NCI-H82 treated with DMSO at 0.1 percent for 48 hours (cell line): ENCODE data around the gene ACVRL1.

Source experiments
- DNase-seq: peaks from one replicate; lab custom pipeline; 2025; ENCODE audit not compliant: unreplicated experiment; lab: John Stamatoyannopoulos, UW

Gene ACVRL1

DNA sequence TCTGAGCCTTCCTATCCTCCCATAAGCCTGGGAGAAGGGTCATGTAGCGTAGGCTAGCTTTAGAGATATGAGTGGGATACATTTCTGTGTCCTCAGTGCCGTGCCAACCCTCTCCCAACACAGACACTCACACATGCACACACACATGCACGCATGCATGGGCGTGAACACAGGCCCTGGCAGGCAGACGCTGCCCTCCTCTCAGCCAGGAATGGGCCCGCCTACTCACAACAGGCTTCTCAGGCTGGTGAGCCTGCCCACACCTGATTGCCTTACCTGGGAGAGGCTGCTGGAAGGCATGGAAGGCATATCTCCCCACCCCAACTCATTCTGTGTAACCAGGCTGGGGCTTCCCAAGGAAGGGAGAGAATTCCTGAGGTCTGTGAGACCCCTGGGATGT lies 31.4 kb downstream of the ACVRL1 start:
- no peak for DNase-seq

DNA sequence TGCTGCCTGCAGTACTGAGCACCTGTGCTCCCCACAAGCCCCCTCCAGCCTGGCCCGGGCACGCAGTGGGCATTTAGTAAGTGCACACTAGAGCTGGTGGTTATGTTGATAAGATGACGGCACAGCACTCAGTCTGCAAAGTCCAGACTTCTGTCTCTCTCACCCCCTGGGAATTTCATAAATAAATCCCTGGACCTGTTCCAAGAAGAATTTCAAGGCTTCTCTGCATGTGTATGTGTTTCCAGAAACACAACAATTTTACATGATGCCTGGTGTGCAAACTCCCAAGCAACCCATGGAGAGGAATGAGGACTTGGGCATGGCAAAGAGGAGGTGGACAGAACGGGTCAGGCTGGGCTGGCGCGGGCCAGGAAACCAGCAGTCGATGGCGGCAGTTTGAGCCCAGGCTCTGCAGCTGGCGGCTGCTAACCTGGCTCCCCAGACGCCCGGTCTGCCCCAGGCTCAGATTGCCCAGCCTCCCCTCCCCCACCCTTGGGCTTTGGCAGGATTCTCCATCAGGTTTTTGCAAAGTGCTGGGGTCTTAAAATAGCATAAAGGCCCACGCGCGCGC lies 33.8 kb downstream of the ACVRL1 start:
- DNase-seq = no peak

DNA sequence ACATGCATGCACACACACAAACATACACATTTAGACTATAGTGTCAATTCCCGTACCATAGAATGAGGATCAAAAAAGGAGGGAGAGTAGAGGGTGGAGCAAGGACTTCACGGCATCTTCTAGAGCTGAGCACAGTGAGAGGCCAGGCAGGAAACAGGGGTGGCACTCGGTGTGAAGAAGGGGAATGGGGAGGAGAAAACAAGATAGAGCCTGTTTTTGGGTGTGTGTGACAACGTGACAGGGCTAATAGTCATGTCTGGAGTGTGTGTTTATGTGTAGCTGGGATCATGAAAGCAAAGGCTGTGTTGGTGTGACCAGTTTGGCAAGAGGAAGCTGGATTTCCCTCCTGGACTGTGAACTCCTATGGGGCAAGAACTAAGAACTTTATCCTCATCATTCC lies 34.3 kb downstream of the ACVRL1 start:
- no peak for DNase-seq

DNA sequence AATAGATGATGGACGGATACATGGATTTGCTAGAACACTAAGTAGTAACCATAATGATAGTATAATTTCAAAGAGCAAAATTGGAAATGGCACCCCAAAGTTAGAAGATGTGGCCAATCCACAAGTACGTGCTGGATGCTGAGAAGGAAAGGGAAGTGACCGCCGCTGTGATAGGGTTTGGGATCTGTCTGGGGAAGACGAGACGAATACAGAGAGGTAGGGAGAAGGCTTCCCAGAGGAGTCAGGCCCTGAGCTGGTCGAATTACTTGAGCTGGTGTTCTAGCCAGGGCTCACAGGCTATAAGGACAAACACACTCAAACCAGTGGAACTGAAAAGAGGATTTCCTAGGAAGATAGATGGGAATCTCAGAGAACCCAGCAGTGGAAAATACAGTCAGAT lies 34.8 kb downstream of the ACVRL1 start:
- DNase-seq = no peak

DNA sequence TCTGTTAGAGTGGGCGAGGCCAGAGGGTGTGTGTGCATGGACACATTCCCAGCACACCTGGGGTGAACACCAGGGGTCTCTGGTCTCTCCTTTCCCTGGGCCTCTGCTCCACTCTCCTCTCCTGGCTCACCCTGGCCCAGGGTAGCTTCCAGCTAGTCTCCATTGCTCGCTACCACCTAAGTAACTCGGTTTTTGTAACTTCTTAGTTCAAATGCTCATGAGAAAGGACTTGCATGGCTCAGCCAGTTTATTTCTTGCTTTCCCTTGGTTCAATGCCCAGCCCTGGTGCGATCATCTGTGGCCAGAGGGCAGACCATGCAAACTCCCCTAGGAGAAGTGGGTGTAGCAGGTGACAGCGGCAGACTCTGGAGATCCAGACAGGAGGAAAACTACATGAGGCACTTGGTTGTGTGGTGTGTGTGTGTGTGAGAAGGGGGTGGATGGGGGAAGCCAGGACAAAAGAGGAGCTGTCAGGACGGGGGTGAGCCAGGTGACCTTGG lies 35.2 kb downstream of the ACVRL1 start:
- no peak for DNase-seq

DNA sequence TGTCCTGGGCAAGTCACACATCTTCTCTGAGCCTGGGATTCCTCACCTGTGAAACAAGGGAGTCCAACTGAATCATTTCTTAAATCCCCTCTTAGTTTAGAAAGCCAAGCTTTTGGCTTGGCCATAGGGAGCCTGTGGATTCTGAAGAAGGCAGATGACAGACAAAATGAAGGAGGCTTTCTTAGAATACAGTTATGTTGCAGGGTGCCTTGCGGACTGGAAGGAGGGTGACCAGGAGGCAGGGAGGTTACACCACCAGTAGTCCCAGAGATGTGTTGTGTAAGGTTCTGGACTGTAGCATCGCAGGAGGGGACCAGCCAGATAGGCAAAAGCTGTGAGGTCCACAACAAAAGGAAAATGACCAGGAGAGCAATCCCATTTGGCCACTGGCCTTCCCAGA lies 36.0 kb downstream of the ACVRL1 start:
- no peak for DNase-seq

DNA sequence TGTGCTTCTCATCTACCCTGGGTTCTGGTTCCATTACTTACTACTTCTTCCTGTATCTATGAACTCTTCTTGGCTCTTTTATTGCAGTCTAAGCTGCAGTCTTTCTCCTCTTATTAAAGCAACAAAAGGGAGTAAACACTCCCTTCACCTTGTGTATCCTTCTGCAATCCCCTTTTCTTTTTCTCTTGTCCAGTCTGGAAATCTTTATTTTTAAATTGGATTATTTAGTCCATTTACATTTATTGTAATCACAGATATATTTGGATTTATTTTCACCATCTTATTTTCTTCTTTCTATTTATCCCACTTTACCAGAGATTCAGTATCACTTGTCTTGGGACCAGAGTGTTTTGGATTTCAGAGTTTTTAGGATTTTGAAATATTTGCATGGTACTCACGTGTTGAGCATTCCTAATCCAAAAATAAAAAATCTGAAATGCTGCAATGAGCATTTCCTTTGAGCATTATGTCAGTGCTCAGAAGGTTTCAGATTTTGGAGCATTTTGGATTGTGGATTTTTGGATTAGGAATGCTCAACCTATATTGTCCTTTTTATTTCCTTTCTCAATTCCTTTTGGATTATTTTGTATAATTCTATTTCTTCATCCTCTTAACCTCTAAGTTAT lies 37.4 kb downstream of the ACVRL1 start:
- no peak for DNase-seq

DNA sequence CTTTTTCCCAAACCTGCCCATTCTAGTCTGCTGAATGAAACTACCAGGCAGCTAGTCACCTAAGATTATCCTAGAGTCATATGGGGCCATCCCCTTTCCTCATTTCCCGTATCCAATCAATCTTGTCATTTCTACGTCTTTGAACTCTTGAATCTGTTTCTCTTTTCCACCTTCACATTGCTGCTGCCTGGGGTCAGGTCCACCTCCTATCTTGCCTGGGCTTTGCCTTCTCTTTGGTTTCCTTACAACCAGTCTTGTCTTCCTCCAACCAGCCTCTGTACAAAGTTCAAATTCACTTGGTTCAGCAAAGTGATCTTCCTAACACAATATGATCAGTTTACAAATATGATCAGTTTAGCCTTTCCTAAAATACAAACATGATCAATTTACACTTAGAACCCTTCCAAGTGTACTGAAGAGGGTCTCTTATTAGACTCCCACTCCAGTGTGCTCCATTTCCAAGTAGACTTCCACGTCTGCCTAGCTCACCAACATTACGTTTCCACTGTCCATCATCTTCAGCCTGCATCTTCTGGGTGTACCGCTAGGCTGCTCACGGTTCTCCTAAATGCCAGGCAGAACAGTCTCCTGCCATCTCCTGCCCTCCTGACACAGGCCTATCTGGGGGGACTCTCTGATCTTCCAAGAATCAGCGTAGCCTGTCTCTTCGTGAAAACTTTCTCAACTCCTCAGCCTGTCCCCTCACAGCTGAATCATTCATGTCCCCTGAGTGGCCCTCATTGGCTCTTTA lies 40.1 kb downstream of the ACVRL1 start:
- no peak for DNase-seq

DNA sequence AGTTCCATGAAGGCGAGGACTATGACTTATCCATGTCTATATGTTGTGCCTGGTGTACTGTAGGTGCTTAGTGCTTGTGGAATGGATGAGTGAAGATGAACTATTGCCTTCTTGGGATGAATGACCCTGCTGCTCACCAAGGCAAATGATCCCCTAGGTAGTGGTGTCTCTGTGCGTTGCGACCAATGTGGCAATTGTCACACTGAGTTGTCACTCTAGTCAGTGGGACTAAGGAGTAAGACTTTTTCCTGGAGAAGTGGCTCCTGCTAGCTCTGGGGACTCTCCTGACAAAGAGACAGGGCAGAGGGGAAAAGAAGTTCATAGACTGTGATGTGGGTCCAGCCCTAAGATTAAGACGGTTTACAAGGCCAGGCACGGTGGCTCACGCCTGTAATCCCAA lies 40.8 kb downstream of the ACVRL1 start:
- no peak for DNase-seq

DNA sequence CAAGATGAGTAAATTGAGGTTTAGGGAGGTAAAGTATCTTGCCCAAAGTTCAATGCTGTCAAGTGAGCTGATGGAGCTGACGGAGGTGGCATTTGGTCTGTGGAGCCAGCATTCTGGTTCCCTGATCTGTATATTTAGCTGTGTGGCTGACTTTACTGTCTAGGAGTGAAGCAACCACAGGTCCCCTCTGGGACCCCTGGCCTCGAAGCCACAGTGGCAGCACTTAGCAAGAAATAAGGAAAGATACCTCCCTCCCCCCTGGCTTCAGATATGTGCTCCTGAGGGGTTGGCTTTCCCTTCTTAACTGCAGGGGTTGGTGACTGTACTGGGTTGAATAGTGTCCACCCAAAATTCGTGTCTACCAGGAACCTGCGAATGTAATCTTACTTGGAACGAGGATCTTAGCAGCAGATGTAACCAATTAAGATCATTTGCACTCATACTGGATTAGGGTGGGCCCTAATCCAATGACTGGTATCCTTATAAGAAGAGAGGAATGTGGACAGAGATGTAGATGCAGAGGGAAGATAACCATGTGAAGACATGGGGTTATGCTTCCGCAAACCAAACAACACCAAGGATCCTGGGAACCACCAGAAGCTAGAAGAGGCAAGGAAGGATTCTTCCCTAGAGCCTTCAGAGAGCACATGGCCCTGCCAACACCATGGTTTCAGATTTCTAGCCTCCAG lies 42.2 kb downstream of the ACVRL1 start:
- DNase-seq = peak; percentile 82

DNA sequence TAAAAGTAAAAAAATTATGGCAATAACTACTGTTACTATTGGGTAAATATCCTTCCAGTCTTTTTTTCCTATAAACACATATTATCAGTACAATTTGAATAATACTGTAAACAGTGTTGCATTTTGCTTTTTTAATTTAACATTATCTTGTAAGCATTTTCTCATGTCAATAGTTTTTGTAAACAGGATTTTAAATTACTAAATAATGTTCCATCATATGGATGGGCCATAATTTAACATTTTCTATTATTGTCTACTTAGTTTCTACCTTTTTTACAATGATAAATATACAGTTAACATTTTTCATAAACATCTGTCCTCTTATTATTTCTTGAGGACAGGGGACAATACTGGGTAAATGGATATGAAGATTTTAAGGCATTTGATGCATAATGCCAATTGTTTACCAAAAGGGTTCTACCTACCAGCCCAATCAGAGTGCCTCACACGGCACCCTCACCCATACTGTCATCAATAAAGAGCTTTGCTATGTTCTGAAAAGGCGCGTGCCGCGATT lies 43.4 kb downstream of the ACVRL1 start:
- DNase-seq = no peak

DNA sequence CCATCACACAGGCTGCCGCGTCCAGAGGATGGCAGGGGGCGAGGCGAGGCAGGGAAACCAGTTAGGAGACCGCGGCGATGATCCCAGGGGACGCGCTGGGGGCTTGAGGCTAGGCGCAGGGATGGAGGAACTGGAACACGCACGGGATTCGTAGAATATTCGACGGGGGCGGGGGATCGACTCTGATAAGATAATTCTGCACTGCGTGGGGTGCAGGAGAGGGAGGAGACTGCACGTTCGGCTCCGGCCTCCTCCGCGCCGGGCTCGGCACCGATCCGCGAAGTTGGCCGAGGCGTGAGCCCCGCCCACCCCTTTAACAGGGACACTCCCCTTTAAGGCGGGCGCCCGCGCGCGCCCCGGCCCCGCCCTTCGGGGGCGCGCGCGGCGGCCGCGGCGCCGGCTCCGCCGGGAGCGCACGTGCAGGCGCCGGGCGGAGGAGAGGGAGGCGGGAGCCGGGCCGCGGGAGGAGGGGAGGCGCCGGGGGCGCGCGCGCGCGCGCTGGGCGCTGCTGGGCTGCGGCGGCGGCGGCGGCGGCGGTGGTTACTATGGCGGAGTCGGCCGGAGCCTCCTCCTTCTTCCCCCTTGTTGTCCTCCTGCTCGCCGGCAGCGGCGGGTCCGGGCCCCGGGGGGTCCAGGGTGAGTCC lies 44.0 kb downstream of the ACVRL1 start, which contains the start of gene ACVR1B:
Gene ACVR1B (plus strand): TSS at position 501 of the 644 bp plus-strand sequence. CDS start 45 bp downstream, at position 546.
- DNase-seq = peak; percentile 83

DNA sequence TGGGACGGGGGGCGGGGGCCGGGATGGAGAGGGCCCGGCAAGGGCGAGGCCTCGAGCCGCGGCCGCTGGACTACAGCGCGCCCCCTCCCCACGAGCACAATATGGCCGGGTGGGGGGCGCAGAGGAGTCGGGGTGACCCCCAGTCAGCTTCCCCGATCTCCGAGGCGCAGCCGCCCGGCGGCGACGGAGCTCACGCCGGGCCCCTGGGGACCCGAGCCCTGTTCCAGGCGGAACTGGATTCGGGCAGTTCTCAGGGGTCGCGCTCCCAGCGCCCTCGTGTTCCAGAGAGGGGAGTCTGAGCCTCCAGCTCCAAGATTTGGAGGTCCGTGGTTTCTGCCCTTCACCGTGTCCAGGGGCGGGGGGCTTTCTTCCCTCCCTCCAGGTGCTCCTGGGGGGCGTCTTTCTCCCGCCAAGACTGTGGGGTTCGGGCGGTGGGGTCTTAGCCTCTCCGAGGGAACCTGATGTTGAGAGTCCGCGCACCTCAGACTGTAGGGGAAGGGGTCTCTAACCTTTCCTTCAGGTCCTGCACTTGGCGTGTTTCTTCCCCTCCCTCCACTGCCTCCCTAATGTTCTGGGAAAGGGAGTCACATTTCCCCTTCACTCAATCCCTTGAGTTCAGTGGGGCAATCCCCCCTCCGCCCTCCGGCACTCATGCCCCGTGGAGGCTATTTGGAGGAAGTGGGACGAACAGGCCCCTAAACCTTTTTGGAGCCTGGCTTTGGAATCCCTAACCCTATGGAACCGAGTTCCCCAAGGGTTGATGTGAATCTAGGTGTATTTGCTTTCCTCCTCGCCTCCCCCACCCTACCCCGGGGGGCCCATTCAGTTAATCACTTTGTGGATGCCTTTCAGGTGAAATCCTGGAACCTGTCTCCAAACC lies 44.8 kb downstream of the ACVRL1 start:
- DNase-seq = no peak

DNA sequence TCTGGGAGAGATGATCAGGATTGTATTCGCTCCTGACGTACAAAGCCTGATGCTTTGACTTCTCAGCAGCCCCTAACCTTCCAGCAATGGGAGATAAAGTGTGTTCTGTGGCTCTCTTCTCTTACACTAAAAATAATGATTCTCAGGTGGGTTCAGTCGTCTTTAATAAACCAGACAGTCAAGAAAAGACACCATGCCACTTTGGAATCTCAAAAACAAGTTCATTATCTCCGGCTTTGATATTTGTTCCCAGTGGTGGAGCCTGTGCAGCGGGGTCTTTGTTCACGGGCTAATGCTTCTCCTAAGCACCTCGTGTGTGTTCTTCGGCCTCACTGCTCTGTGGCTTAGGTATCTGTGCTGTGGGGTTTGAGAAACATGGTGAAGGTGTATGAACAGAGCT lies 45.8 kb downstream of the ACVRL1 start:
- DNase-seq = peak; percentile 24

DNA sequence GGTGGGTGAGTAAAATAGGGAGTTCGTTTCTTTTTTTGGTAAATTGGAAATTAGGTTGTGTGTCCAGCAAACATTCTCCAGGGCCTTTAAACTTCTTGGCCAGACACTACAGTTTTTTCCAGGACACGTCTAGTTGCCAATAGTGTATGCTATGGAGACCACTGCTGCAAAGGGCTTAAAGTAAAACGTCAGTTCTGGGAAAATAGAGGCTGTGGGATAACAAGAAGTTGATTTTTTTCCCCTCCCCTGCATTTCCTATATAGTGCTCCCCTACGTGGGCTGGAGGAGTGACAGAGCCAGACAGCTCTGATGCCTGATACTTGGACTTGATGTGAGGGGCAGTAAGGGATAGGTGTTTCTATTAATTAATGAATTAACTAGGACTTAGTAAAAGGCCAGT lies 46.6 kb downstream of the ACVRL1 start:
- no peak for DNase-seq

DNA sequence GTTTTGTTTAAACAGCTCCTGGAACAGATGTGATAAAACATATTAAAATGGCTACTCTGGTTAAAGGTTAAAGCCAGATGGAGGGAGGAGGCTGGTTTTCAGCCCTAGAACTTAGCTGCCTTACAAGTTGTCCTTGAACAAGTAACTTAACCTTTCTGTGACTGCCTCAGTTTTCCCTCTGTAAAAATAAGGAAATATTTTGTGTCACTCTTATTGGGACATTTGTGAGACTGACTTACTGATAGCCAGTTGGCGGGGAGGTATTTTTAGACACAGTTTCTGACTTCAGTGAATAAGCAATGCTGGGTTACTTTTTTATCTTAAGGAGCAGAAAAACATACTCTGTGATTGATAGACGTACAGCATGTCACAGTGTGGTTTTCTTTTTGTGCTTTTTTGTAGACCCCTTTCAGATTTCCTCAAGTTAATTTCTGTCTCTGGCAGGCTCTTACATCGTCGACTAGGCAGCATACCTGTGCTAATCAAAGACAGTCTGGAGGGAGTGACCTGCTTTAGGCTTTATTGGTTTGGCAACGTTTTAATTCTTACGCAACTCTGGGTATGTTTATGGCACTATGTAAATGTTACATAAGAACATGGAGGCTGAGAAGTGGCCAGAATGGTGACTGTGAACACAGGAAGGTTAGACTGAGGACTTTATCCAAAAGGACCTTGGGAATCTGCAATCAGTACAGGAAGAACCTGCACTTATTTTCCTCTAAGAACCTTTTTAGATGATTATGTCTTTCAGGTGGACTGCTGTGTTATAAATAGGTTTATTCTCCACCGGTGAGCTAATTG lies 47.5 kb downstream of the ACVRL1 start:
- DNase-seq = no peak

DNA sequence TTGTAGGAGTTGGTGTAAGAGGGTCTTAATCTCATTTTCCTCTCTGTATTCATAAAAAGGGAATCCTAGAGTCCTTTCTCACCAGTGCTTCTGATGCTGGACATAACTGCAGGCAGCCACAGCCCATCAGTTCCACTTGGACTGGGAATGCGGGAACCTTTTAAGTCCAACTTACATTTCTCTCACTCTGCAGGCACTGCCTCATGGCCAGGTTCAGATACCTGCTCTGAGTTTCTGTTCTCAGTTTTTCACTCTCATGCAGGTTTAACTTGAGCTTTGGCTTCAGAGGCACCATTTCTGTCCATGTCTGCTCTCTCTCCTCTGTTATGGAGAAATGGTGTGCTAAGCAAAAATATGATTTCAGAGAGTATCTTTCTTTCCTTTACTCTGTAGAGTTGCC lies 48.4 kb downstream of the ACVRL1 start:
- no peak for DNase-seq

DNA sequence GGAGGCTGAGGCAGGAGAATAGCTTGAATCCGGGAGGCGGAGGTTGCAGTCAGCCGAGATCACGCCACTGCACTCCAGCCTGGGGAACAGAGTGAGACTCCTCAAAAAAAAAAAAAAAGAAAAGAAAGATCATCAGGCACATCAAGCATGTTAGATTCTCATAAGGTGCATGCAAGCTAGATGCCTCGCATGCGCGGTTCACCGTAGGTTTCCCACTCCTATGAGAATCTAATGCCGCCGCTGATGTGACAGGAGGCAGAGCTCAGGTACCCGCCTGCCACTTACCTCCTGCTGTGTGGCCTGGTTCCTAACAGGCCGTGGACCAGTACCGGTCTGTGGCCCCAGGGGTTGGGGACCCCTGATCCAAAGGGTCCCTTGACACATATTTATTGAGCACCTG lies 51.2 kb downstream of the ACVRL1 start:
- no peak for DNase-seq

DNA sequence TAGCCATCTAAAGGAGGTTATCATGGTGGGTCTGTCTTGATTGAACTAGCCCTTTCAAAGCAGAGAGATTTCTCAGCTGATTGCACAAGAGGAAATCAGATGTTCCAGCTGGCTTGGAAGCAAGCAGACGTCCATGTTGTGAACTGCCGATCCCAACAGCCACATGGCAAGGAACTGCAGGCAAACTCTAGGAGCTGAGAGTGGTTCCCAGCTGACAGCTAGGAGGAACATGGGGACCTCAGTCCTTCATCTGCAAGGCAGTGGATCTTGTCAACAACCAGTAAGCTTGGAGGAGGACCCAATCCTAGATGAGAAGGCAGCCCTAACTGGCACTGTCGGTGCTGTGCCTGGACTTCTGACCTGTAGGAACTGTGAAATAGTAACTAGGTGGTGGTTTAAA lies 51.9 kb downstream of the ACVRL1 start:
- DNase-seq = no peak
